Hematopoietic multipotent progenitor cell treated with erythropoietin and hydrocortisone succinate and interleukin-3 and kit ligand, for 15 days (in vitro differentiated cells): ENCODE data around the gene SSH2.

Experiments
- DNase-seq: peaks from one replicate; pipeline ENCODE4 v3.0.0-alpha.2; 2015; ENCODE audit warnings: low spot score

Gene SSH2

GRCh38 chr17:29776026-29776425 lies 154.0 kb downstream of the SSH2 start:
- DNase-seq: no peak

- no peak for DNase-seq
Observed at GRCh38 chr17:29772981-29773380, 157.0 kb downstream of the SSH2 start.

- DNase-seq: no peak
Observed at GRCh38 chr17:29771546-29771945, 158.5 kb downstream of the SSH2 start.

- DNase-seq: no peak
Observed at GRCh38 chr17:29769225-29769624, 160.8 kb downstream of the SSH2 start.

- no peak for DNase-seq
Observed at GRCh38 chr17:29766796-29767327, 163.2 kb downstream of the SSH2 start.

- DNase-seq: no peak
Observed at GRCh38 chr17:29764748-29765147, 165.3 kb downstream of the SSH2 start.

- DNase-seq: no peak
Observed at GRCh38 chr17:29764217-29764616, 165.8 kb downstream of the SSH2 start.

GRCh38 chr17:29763273-29763672 lies 166.8 kb downstream of the SSH2 start:
- DNase-seq: no peak

GRCh38 chr17:29761040-29761761 lies 168.8 kb downstream of the SSH2 start:
- DNase-seq: peak; percentile 22

GRCh38 chr17:29760279-29761039 lies 169.6 kb downstream of the SSH2 start:
- DNase-seq: no peak

- no peak for DNase-seq
Observed at GRCh38 chr17:29758255-29758654, 171.8 kb downstream of the SSH2 start.

- DNase-seq: no peak
Observed at GRCh38 chr17:29757788-29758187, 172.2 kb downstream of the SSH2 start.

- no peak for DNase-seq
Observed at GRCh38 chr17:29753845-29754439, 176.1 kb downstream of the SSH2 start.

- no peak for DNase-seq
Observed at GRCh38 chr17:29749045-29749825, 180.8 kb downstream of the SSH2 start.

- no peak for DNase-seq
Observed at GRCh38 chr17:29748400-29748799, 181.6 kb downstream of the SSH2 start.

GRCh38 chr17:29747660-29748059 lies 182.4 kb downstream of the SSH2 start:
- no peak for DNase-seq

- no peak for DNase-seq
Observed at GRCh38 chr17:29746669-29747068, 183.4 kb downstream of the SSH2 start.

GRCh38 chr17:29744121-29744520 lies 185.9 kb downstream of the SSH2 start:
- no peak for DNase-seq

GRCh38 chr17:29742210-29742513 lies 187.9 kb downstream of the SSH2 start:
- DNase-seq: no peak

- DNase-seq: no peak
Observed at GRCh38 chr17:29740017-29740416, 190.0 kb downstream of the SSH2 start.

GRCh38 chr17:29734640-29735039 lies 195.4 kb downstream of the SSH2 start:
- no peak for DNase-seq

GRCh38 chr17:29733166-29733565 lies 196.9 kb downstream of the SSH2 start:
- no peak for DNase-seq
